ENCODE measurements around the gene CCDC138. TPM values are rescaled to one million over a fixed set of nuclear protein-coding genes. Genes with fewer than 3 reads are reported as not detected.
A peak's percentile ranks its signal among the peaks of the same experiment; 100 is the strongest.

CCDC138 gene
- total and polyA plus RNA-seq, 5 experiments from 2014 or later: 5.9 to 10.4 (median 7.5) TPM

DNA sequence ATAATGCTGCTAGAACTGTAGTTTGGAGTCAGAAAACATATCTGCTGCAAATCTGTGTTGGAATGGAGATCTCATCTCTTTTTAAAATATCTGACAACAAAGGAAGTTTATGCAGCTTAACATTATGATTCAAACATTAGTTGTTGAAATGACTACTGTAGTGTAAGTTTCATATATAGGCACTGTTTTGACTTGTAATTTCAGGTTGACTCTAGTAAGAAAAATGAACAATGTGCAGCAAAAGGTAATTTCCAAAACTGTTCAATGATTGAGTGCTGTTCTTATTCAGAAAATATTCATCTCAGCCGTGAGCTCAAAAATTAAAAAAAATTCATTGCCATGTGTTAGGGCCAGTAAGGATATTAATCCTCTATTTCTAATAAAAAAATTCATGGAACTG is 48.5 kb downstream of the CCDC138 start:
- H3K27ac Mint-ChIP-seq: no peak overlapping the region
- DNase-seq (no peak), ATAC-seq (no peak)
- POLR2A ChIA-PET: no interaction called here
- no peak overlapping the region for H3K4me3 Mint-ChIP-seq
- H3K27me3 Mint-ChIP-seq: no peaks in the 10 kb centered on the region
- peaks cover 6 to 11% (median 9%) of the 10 kb centered on the region in 4 donors for H3K4me1 Mint-ChIP-seq
- peaks cover 20 to 46% (median 37%) of the 10 kb centered on the region in 3 donors for H3K36me3 Mint-ChIP-seq
- H3K9me3 Mint-ChIP-seq: peaks cover 0 to 40% (median 13%) of the 10 kb centered on the region in 9 donors

DNA sequence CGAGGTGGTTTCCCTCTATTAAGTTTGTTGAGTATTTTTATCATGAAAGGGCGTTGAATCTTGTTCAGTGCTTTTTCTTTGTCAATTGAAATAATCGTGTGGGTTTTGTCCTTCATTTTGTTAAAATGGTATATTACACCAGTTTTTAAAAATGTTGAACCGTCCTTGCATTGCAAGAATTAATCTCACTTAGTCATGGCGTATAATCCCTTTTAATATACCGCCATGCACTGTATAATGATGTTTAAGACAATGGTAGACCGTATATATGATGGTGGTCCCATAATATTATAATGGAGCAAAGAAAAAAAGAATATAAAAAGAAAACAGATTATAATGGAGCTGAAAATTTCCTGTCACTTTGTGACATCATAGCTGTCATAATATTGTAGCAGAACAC is 50.6 kb downstream of the CCDC138 start:
- Mint-ChIP-seq H3K27ac (no peak overlapping the region), H3K27me3 (no peaks in the 10 kb centered on the region), H3K4me3 (no peak overlapping the region), H3K4me1 (peaks cover 6 to 11% (median 9%) of the 10 kb centered on the region in 4 donors), H3K36me3 (peaks cover 40 to 64% (median 52%) of the 10 kb centered on the region in 3 donors), H3K9me3 (peaks cover 0 to 55% (median 19%) of the 10 kb centered on the region in 9 donors)
- POLR2A ChIA-PET: no interaction called here
- no peak for DNase-seq
- ATAC-seq: no peak

DNA sequence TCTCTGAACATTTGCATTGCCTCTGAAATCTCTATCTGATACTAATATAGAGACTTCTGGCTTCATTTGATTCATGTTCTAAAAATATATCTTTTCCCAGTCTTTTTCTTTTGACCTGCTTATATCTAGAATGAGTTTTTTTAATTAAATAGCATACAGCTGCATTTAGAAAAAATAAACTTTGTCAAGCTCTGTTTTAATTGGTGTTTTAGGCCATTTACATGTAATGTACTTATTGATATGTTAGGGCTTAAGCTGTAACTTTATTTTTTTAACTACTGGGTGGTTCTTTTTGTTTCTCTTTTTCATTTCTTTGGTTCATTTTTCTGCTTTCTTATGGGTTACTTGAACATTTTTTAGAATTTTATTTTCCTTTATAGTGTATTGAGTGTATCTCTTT is 54.9 kb downstream of the CCDC138 start:
- Mint-ChIP-seq H3K27me3 (no peaks in the 10 kb centered on the region), H3K27ac (no peak overlapping the region), H3K36me3 (peaks cover 40 to 53% (median 47%) of the 10 kb centered on the region in 3 donors), H3K9me3 (peaks cover 0 to 44% (median 15%) of the 10 kb centered on the region in 9 donors), H3K4me3 (no peak overlapping the region), H3K4me1 (no peaks in the 10 kb centered on the region)
- ATAC-seq (no peak), DNase-seq (no peak)
- POLR2A ChIA-PET: no interaction called here

DNA sequence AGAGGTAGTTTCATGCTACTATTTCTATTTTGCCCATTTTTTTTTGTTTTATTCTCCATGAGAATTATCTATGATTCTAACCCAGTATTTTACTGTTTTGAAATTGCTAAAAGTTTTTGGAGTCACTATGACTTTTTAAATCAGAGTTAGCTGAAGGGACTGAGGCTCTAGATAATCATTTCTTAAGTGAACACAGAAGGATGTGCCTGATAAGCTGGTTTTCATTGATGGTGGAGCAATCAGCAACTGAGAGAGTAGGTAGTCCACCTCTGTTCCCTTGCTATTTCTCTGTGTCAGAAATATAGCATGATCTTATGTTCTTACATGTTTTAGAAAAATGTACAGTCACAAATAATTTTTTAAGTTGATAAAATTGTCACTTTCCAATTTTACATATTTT is 59.4 kb downstream of the CCDC138 start:
- Mint-ChIP-seq H3K4me3 (no peak overlapping the region), H3K9me3 (peaks cover 0 to 9% (median 0%) of the 10 kb centered on the region in 9 donors), H3K27ac (no peak overlapping the region), H3K36me3 (peaks cover 14 to 42% (median 27%) of the 10 kb centered on the region in 3 donors), H3K4me1 (no peaks in the 10 kb centered on the region), H3K27me3 (no peaks in the 10 kb centered on the region)
- no peak for DNase-seq
- no peak for ATAC-seq
- POLR2A ChIA-PET: no interaction called here

DNA sequence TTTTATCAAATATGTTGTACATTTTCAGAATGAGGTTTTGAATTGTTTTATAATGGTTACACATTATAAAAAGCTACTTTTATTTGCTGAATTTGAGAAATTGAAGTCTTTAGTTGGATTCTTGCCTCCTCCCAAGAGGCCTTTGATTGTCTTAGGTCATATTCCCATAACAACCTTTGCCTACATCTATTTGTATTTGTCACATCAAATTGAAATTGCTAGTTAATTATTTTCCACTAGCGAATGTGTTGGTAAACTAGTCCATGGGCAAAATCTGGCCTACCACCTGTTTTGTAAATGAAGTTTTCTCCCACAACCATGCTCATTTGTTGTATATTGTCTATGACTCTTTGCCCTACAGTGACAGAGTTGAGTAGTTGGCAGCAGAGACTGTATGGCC is 60.4 kb downstream of the CCDC138 start:
- POLR2A ChIA-PET: no interaction called here
- H3K27ac Mint-ChIP-seq: no peak overlapping the region

DNA sequence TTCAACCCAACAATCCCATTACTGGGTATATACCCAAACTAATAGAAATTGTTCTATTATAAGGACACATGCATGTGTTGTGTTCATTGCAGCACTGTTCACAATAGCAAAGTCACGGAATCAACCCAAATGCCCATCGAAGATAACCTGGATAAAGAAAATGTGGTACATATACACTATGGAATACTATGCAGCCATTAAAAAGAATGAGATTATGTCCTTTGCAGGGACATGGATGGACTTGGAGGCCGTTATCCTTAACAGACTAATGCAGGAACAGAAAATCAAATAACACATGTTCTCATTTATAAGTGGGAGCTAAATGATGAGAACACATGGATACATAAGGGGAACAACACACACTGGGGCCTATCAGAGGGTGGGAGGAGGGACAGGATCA is 65.8 kb downstream of the CCDC138 start:
- Mint-ChIP-seq H3K9me3 (no peaks in the 10 kb centered on the region), H3K4me3 (no peak overlapping the region), H3K36me3 (peaks cover 0 to 21% (median 16%) of the 10 kb centered on the region in 3 donors), H3K27me3 (no peaks in the 10 kb centered on the region), H3K4me1 (peaks cover 0 to 3% (median 0%) of the 10 kb centered on the region in 4 donors), H3K27ac (peak overlapping the region in 1 of 10 donors; percentile 16)
- no peak for DNase-seq
- POLR2A ChIA-PET: no interaction called here
- ATAC-seq: no peak

More for the DNA sequence above, 60.4 kb downstream of the CCDC138 start:
- H3K4me1 Mint-ChIP-seq: no peaks in the 10 kb centered on the region
- no peaks in the 10 kb centered on the region for H3K27me3 Mint-ChIP-seq
- ATAC-seq (no peak), DNase-seq (no peak)
- H3K9me3 Mint-ChIP-seq: no peaks in the 10 kb centered on the region
- peaks cover 4 to 38% (median 21%) of the 10 kb centered on the region in 3 donors for H3K36me3 Mint-ChIP-seq
- H3K4me3 Mint-ChIP-seq: no peak overlapping the region

DNA sequence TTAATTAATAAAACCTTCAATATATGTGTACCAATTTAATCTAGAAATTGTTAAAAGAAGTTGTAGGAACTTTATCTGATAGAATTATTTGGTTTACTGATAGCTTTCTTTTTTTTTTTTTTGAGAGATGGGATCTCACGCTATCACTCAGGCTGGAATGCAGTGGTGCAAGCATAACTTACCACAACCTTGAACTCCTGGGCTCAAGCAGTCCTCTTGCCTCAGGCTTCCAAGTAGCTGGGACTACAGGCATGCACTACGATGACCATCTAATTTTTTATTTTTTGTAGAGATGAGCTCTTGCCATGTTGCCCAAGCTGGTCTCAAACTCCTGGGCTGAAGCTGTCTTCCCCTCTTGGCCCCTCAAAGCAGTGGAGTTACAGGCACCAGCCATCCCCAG is 66.8 kb downstream of the CCDC138 start:
- ATAC-seq (no peak), DNase-seq (no peak)
- H3K27ac Mint-ChIP-seq: no peak overlapping the region
- no peaks in the 10 kb centered on the region for H3K27me3 Mint-ChIP-seq
- H3K4me3 Mint-ChIP-seq: no peak overlapping the region
- peaks cover 0 to 20% (median 19%) of the 10 kb centered on the region in 3 donors for H3K36me3 Mint-ChIP-seq
- peaks cover 0 to 3% (median 0%) of the 10 kb centered on the region in 4 donors for H3K4me1 Mint-ChIP-seq
- POLR2A ChIA-PET: interaction anchor here (0.9 kb wide), 1 partner anchor 133 kb away, joined by 3 read pairs; no protein-coding TSS in a partner anchor
- H3K9me3 Mint-ChIP-seq: no peaks in the 10 kb centered on the region

DNA sequence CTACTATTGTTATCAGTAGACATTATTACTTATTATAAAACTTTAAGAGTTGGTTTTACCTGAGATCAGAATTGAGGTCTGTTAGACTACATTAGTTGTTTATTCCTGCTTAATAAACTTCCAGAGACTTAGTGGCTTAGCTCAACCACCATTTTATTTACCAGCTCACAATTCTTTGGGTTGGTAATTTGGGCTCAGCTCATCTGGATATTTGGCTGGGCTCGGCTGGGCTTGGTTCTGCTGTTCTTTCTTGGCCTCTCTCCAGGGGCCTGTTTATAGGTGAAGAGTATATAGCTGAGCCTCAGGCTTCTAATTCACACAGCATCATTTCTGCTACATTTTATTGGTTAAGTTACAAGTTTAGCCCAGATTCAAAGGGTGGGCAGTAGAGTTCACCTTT is 67.9 kb downstream of the CCDC138 start:
- peaks cover 0 to 22% (median 15%) of the 10 kb centered on the region in 3 donors for H3K36me3 Mint-ChIP-seq
- ATAC-seq: no peak
- POLR2A ChIA-PET: no interaction called here
- no peaks in the 10 kb centered on the region for H3K27me3 Mint-ChIP-seq
- H3K9me3 Mint-ChIP-seq: no peaks in the 10 kb centered on the region
- no peak overlapping the region for H3K27ac Mint-ChIP-seq
- DNase-seq: no peak
- H3K4me3 Mint-ChIP-seq: no peak overlapping the region
- peaks cover 0 to 3% (median 0%) of the 10 kb centered on the region in 4 donors for H3K4me1 Mint-ChIP-seq

DNA sequence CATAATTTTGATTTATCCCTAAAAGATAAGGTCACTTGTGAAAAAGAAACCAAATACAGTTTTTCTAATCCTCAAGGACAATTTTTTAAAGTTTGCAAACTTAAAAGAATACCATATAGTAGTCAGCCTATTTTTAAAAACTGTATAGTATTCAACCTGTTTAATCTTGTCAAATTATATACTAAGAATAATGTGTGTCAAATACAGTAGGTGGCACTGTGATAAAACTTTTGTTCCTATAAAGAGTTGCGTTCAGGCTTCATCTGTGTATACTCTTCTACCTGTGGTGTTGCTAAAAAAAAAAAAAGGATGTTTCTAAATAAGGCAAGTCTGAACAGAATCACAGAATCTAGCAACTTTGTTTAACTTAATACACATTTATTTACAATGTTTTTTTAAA is 68.6 kb downstream of the CCDC138 start:
- H3K27ac Mint-ChIP-seq: no peak overlapping the region
- peak; percentile 89 to 94 for ATAC-seq

DNA sequence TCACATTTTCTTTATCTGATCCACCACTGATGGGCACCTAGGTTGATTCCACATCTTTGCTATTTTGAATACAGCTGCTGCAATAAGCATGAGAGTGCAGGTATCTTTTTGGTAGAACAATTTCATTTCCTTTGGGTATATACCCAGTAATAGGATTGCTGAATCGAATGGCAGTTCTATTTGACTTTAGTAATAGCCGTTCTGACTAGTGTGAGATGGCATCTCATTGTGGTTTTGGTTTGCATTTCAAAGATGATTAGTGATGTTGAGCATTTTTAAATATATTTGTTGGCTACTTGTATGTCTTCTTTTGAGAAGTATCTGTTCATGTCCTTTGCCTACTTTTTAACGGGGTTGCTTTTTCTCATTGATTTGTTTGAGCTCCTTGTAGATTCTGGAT is 72.3 kb downstream of the CCDC138 start:
- POLR2A ChIA-PET: no interaction called here
- Mint-ChIP-seq H3K4me3 (no peak overlapping the region), H3K4me1 (peaks cover 0 to 3% (median 0%) of the 10 kb centered on the region in 4 donors)

More for the DNA sequence above, 68.6 kb downstream of the CCDC138 start:
- POLR2A ChIA-PET: interaction anchor here (0.6 kb wide), 1 partner anchor 203 kb away, joined by 3 read pairs; no protein-coding TSS in a partner anchor
- Mint-ChIP-seq H3K9me3 (no peaks in the 10 kb centered on the region), H3K4me3 (no peak overlapping the region), H3K36me3 (peaks cover 0 to 20% (median 12%) of the 10 kb centered on the region in 3 donors), H3K27me3 (no peaks in the 10 kb centered on the region), H3K4me1 (peaks cover 0 to 3% (median 0%) of the 10 kb centered on the region in 4 donors)
- peak in 4 of 10 donors; percentile 1 to 61 (median 46) for DNase-seq

DNA sequence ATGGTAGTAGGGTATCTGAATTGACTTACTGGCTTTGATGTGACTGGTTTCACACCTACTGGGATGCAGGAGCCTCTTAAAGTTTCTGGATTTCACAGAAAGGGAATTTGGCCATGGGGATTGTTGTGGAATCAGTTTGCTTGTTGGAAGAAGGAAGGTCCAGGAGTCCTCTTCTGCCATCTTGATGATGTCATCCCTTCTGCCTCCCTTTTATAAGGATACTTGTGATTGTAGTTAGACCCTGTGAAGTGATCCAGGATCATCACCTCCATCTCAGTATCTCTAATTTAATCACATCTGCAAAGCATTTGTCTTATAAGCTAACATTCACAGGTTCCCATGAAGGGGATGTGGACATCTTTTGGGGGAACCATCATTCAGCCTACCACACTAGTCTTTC is 79.5 kb downstream of the CCDC138 start:
- Mint-ChIP-seq H3K4me1 (peaks cover 0 to 2% (median 0%) of the 10 kb centered on the region in 4 donors), H3K36me3 (peaks cover 19 to 48% (median 19%) of the 10 kb centered on the region in 3 donors), H3K27ac (no peak overlapping the region), H3K9me3 (peaks cover 10 to 24% (median 19%) of the 10 kb centered on the region in 9 donors), H3K27me3 (no peaks in the 10 kb centered on the region), H3K4me3 (no peak overlapping the region)
- POLR2A ChIA-PET: no interaction called here
- ATAC-seq (no peak), DNase-seq (no peak)

More for the DNA sequence above, 72.3 kb downstream of the CCDC138 start:
- no peak overlapping the region for H3K27ac Mint-ChIP-seq
- DNase-seq: no peak
- no peaks in the 10 kb centered on the region for H3K27me3 Mint-ChIP-seq
- no peaks in the 10 kb centered on the region for H3K9me3 Mint-ChIP-seq
- no peak for ATAC-seq
- H3K36me3 Mint-ChIP-seq: peaks cover 0 to 10% (median 4%) of the 10 kb centered on the region in 3 donors

DNA sequence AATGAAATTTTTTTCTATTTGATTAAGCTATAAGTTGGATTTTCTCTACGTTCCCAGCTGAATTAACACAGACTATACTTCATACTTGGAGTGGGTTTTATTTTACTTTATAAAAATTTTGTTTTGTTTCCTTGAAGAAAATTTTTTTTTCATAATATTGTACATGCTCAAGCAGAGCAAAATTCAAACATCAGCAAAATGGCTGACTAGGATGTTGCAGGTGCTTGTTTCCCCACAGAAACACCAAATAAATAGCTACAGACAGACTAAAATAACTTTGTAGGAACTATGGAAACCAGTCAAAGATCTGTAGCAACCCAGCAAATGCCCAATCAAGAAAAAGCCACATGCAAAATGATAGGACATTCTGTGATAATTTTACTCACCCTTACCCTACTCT is 82.3 kb downstream of the CCDC138 start:
- H3K27ac Mint-ChIP-seq: no peak overlapping the region

DNA sequence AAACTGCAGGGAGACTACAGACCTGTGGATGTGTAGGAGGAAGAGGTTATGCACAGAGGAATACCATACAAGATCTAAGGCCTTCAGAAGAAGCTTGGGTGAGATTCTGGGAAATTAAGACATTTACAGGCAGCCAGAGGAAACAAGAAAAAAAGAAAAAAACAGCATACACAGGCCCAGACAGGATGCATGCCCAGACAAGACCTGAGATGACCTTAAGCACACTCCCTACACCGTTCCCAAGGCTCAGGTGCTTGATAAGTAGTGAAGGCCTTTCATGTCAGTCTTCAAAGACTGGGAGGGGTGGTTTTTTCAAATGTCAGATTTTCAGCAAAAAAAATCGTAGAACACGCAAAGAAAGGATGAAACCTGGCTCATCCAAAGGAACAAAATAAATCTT is 83.0 kb downstream of the CCDC138 start:
- POLR2A ChIA-PET: no interaction called here
- Mint-ChIP-seq H3K27ac (no peak overlapping the region), H3K36me3 (peaks cover 19 to 59% (median 23%) of the 10 kb centered on the region in 3 donors)

More for the DNA sequence above, 82.3 kb downstream of the CCDC138 start:
- Mint-ChIP-seq H3K36me3 (peaks cover 19 to 54% (median 21%) of the 10 kb centered on the region in 3 donors), H3K4me1 (peaks cover 0 to 2% (median 0%) of the 10 kb centered on the region in 4 donors), H3K9me3 (peaks cover 11 to 32% (median 21%) of the 10 kb centered on the region in 9 donors), H3K27me3 (no peaks in the 10 kb centered on the region), H3K4me3 (no peak overlapping the region)
- no peak for DNase-seq
- ATAC-seq: no peak
- POLR2A ChIA-PET: interaction anchor here (0.7 kb wide), 1 partner anchor 364 kb away, joined by 3 read pairs; no protein-coding TSS in a partner anchor

More for the DNA sequence above, 83.0 kb downstream of the CCDC138 start:
- peaks cover 0 to 2% (median 0%) of the 10 kb centered on the region in 4 donors for H3K4me1 Mint-ChIP-seq
- no peaks in the 10 kb centered on the region for H3K27me3 Mint-ChIP-seq
- H3K9me3 Mint-ChIP-seq: peaks cover 11 to 32% (median 21%) of the 10 kb centered on the region in 9 donors
- peak overlapping the region in 1 of 10 donors; percentile 41 for H3K4me3 Mint-ChIP-seq
- no peak for DNase-seq
- no peak for ATAC-seq

Data from naive thymus-derived CD8-positive, alpha-beta T cell (primary cell).